Fibroblast of lung (primary cell): ENCODE measurements around the gene FGF14. TPM values are rescaled to one million over a fixed set of nuclear protein-coding genes. Genes with fewer than 3 reads are reported as not detected.

Experiments
- DNase-seq, 2 donors: peaks; one replicate each; pipeline versions ENCODE4 v3.0.0 to v3.0.0-alpha.2; 2010; ENCODE audit warnings: low read depth in 2 of 2
- H2AFZ ChIP-seq: 2 replicates; pipeline ENCODE4 v1.5.1; 2012; ENCODE audit warnings: low read length, control low read depth, inconsistent platforms
- H3K27ac ChIP-seq: 2 replicates; pipeline ENCODE4 v1.5.1; 2011; ENCODE audit warnings: low read length, control low read depth; ENCODE audit not compliant: insufficient read depth
- H3K27me3 ChIP-seq: 2 replicates; pipeline ENCODE4 v1.5.1; 2011; ENCODE audit warnings: mild to moderate bottlenecking, low read length; ENCODE audit not compliant: control insufficient read depth, insufficient read depth
- H3K36me3 ChIP-seq: 2 replicates; pipeline ENCODE4 v1.5.1; 2011; ENCODE audit warnings: low read length; ENCODE audit not compliant: control insufficient read depth, insufficient read depth
- H3K4me1 ChIP-seq: 2 replicates; pipeline ENCODE4 v1.5.1; 2011; ENCODE audit warnings: low read length; ENCODE audit not compliant: control insufficient read depth, insufficient read depth; ENCODE audit errors: extremely low read depth
- H3K4me2 ChIP-seq: 2 replicates; pipeline ENCODE4 v1.5.1; 2011; ENCODE audit warnings: low read length, control low read depth; ENCODE audit not compliant: insufficient read depth; ENCODE audit errors: extremely low read depth
- H3K4me3 ChIP-seq, 4 experiments: fragments of 200-600 bp in 1 of 4; sonication (generic) in 1 of 4; replicated peaks in 1 of 4; 2 replicates each; pipeline ENCODE4 v1.5.1; 2011 to 2016; ENCODE audit warnings: low read length in 4 of 4, low read depth in 3 of 4, mild to moderate bottlenecking in 3 of 4, control low read depth in 2 of 4, inconsistent platforms in 1 of 4, mixed read lengths in 1 of 4; ENCODE audit not compliant: insufficient read depth in 1 of 4; ENCODE audit errors: control extremely low read depth in 1 of 4
- H3K79me2 ChIP-seq: 2 replicates; pipeline ENCODE4 v1.5.1; 2012; ENCODE audit warnings: mild to moderate bottlenecking, low read length, inconsistent platforms; ENCODE audit not compliant: control insufficient read depth, insufficient read depth
- H3K9ac ChIP-seq: 2 replicates; pipeline ENCODE4 v1.5.1; 2011; ENCODE audit warnings: mild to moderate bottlenecking, low read length, control low read depth; ENCODE audit not compliant: insufficient read depth
- H3K9me3 ChIP-seq: 2 replicates; pipeline ENCODE4 v1.5.1; 2012; ENCODE audit warnings: low read depth, low read length; ENCODE audit not compliant: control insufficient read depth, insufficient read depth
- H4K20me1 ChIP-seq: 2 replicates; pipeline ENCODE4 v1.5.1; 2011; ENCODE audit warnings: low read length; ENCODE audit not compliant: control insufficient read depth, insufficient read depth; ENCODE audit errors: extremely low read depth
- EZH2 ChIP-seq: IDR thresholded peaks from 2 replicates; pipeline ENCODE4 v1.5.1; 2012; ENCODE audit warnings: low read length, control low read depth, mild to moderate bottlenecking; ENCODE audit errors: missing control alignments
- polyA plus RNA-seq, 2 donors: library from polyadenylated mRNA; depleted of rRNA in 1 of 2; stranded (reverse) in 1 of 2; unstranded in 1 of 2; fragments of >200 nt; gene quantifications; 2 replicates each; pipeline ENCODE4 v1.2.1, GENCODE V29; 2011 to 2012; ENCODE audit warnings: missing spikeins in 1 of 2
- total RNA-seq: library from RNA; depleted of rRNA; stranded (reverse); fragments of >200 nt; gene quantifications from 2 replicates; pipeline ENCODE4 v1.2.1, GENCODE V29; 2014
- TF ChIP-seq, protein P1 (sequence below), 2 donors: IDR thresholded peaks in 1 of 2; conservative IDR thresholded peaks in 1 of 2; 1 replicate in 1 of 2; 2 replicates in 1 of 2; pipeline ENCODE4 v1.5.1; 2011 to 2012; ENCODE audit warnings: low read length in 2 of 2, control low read depth in 1 of 2, inconsistent platforms in 1 of 2, low read depth in 1 of 2, mild to moderate bottlenecking in 1 of 2

FGF14 gene
- total and polyA plus RNA-seq, 2 donors (not counting 1 experiment from before 2014, with no cell fraction given): 0.94 to 7.8 TPM

DNA sequence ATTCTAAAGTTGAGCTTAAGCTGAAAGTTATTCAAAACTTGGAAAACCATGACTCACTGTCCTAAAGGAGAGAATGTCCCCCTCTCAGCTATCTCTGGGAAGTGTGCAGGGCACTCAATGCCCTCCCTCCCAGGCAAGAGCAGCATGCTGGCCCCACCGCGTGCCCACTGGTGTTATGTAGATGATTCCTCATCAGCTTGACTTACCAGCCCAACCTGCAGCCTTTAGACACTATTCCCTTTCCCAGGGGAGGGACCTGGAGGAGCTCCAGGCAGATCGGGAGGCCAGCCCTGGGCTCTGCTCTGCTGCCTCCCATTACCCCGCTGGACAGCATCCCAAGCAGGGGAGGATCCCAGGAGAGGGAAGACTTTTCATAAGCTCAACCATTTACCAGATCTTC lies 124.6 kb downstream of the FGF14 start:
- no peaks in the 10 kb centered on the region for H3K9me3 ChIP-seq
- H3K27ac ChIP-seq: no peak overlapping the region
- no peaks in the 10 kb centered on the region for H3K79me2 ChIP-seq
- no peak overlapping the region for H3K4me2 ChIP-seq
- no peaks in the 10 kb centered on the region for H3K27me3 ChIP-seq
- TF ChIP-seq, protein P1, sequence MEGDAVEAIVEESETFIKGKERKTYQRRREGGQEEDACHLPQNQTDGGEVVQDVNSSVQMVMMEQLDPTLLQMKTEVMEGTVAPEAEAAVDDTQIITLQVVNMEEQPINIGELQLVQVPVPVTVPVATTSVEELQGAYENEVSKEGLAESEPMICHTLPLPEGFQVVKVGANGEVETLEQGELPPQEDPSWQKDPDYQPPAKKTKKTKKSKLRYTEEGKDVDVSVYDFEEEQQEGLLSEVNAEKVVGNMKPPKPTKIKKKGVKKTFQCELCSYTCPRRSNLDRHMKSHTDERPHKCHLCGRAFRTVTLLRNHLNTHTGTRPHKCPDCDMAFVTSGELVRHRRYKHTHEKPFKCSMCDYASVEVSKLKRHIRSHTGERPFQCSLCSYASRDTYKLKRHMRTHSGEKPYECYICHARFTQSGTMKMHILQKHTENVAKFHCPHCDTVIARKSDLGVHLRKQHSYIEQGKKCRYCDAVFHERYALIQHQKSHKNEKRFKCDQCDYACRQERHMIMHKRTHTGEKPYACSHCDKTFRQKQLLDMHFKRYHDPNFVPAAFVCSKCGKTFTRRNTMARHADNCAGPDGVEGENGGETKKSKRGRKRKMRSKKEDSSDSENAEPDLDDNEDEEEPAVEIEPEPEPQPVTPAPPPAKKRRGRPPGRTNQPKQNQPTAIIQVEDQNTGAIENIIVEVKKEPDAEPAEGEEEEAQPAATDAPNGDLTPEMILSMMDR (conservative IDR thresholded peaks at IDR 0.05 in 1 of 2, IDR thresholded peaks at IDR 0.05 in 1 of 2; ENCODE audit: low read depth in 1 of 2, low read length in 2 of 2): no peak
- no peak for TF ChIP-seq EZH2
- H3K4me3 ChIP-seq: no peak overlapping the region
- DNase-seq: no peak
- H4K20me1 ChIP-seq: no peaks in the 10 kb centered on the region
- H3K4me1 ChIP-seq: peaks cover 6% of the 10 kb centered on the region
- no peak overlapping the region for H2AFZ ChIP-seq
- no peak overlapping the region for H3K9ac ChIP-seq
- no peaks in the 10 kb centered on the region for H3K36me3 ChIP-seq

DNA sequence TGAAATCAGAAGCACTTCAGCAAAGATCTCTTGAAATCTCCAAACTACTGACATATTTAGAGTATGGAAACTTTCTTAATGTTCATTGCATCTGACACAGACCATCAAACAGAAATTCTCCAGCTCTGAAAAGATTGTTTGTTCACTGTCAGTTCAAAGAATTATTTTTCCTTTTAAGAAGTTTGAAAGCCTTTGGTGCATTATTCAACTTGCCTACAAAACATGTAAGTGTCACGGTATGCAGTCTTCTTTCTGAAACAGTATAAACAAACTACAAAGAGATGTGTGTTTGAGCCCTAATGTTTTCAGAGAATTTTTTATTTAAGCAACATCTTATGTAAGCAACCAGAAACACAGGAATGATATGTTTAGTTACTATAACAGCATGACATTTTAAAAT lies 125.4 kb downstream of the FGF14 start:
- Histone ChIP-seq H3K36me3 (no peaks in the 10 kb centered on the region), H3K27ac (no peak overlapping the region), H3K9ac (no peak overlapping the region), H3K9me3 (no peaks in the 10 kb centered on the region), H3K79me2 (no peaks in the 10 kb centered on the region), H3K4me2 (no peak overlapping the region), H2AFZ (no peak overlapping the region), H4K20me1 (no peaks in the 10 kb centered on the region), H3K27me3 (no peaks in the 10 kb centered on the region), H3K4me1 (peaks cover 6% of the 10 kb centered on the region), H3K4me3 (no peak overlapping the region)
- DNase-seq: peak in 1 of 2 donors; percentile 30
- TF ChIP-seq, protein P1 (conservative IDR thresholded peaks at IDR 0.05 in 1 of 2, IDR thresholded peaks at IDR 0.05 in 1 of 2; ENCODE audit: low read depth in 1 of 2, low read length in 2 of 2): no peak
- no peak for TF ChIP-seq EZH2

DNA sequence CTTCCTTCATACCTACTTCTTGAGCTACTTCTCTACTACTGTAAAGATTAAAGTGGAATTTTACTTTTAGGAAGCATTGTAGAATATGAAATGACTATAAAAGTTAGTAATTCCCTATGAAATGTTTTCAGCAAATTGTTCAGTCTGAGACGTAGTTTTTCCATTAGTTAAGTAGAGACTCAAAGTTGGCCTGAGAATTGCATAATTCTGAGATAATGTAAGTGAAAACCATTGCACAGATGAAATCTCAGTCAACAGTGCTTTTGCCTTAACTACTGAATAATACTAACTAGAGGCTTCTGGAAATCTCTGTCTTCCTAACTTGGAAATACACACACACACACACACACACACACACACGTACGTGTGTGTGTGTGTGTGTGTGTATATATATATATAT lies 125.9 kb downstream of the FGF14 start:
- H3K36me3 ChIP-seq: no peaks in the 10 kb centered on the region
- H4K20me1 ChIP-seq: no peaks in the 10 kb centered on the region
- no peaks in the 10 kb centered on the region for H3K79me2 ChIP-seq
- H3K4me3 ChIP-seq: no peak overlapping the region
- H2AFZ ChIP-seq: no peak overlapping the region
- TF ChIP-seq EZH2: no peak
- TF ChIP-seq, protein P1 (conservative IDR thresholded peaks at IDR 0.05 in 1 of 2, IDR thresholded peaks at IDR 0.05 in 1 of 2; ENCODE audit: low read depth in 1 of 2, low read length in 2 of 2): no peak
- H3K27me3 ChIP-seq: no peaks in the 10 kb centered on the region
- H3K9me3 ChIP-seq: no peaks in the 10 kb centered on the region
- no peak overlapping the region for H3K9ac ChIP-seq
- no peak overlapping the region for H3K27ac ChIP-seq
- no peak overlapping the region for H3K4me2 ChIP-seq
- peak in 1 of 2 donors; percentile 58 for DNase-seq
- H3K4me1 ChIP-seq: peaks cover 6% of the 10 kb centered on the region
